ENCODE measurements around the gene SUN1. TPM values are rescaled to one million over a fixed set of nuclear protein-coding genes. Genes with fewer than 3 reads are reported as not detected.

Gene SUN1
- total and polyA plus RNA-seq, 4 donors: 24.8 to 162 (median 40.1) TPM

GRCh38 chr7:875476-876076, 43.3 kb downstream of the SUN1 start (continued):
- TF ChIP-seq RAD21 (IDR thresholded peaks at IDR 0.05) (no peak), HNF4G (IDR thresholded peaks at IDR 0.05) (no peak), FOXA2 (IDR thresholded peaks at IDR 0.05) (no peak), HNF4A (conservative IDR thresholded peaks at IDR 0.05) (no peak), NR2F2 (IDR thresholded peaks at IDR 0.05) (no peak), EGR1 (IDR thresholded peaks at IDR 0.05; ENCODE audit: low read depth in 2 of 2) (no peak)

DNA sequence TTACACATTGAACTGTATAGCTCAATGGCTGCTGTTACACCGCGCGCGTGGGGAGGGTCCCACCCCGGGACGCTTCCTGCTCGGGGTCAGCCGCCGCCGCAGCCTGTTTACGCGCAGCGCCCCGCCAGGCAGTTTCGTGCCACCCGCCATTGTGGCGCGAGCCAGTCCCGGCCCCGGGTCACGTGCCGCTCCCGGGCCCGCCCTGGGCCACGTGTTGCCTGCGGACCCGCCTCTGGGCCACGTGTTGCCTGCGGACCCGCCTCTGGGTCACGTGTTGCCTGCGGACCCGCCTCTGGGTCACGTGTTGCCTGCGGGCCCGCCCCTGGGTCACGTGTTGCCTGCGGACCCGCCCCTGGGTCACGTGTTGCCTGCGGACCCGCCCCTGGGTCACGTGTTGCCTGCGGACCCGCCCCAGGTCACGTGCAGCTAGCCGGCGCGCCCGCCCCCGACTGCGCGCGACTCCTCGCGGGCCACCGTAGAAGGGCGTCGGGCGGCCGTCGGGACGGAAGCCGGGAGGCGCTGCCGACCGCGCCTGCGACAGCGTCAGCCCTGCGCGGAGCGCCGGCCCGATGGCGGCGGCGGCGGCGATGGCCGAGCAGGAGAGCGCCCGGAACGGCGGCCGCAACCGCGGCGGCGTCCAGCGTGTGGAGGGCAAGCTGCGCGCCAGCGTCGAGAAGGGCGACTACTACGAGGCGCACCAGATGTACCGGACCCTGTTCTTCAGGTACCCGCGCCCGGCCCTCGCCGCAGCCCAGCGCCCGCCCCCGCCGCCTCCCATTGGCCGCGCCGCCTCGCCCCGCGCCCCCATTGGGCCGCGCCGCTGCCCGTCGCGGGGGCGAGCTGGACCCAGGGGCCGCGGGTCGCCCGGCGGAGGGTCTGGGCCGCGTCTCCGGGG, 44.0 kb downstream of the SUN1 start, which contains the start of gene GET4:
GET4 (plus strand) TSS at position 478 of the 895 bp plus-strand sequence; CDS start at position 570, 92 bp downstream.
- TF ChIP-seq EGR1 (IDR thresholded peaks at IDR 0.05; ENCODE audit: low read depth in 2 of 2) (peak; percentile 84 to 92), HNF4G (IDR thresholded peaks at IDR 0.05) (no peak), YY1 (IDR thresholded peaks at IDR 0.05) (peak; percentile 93), FOXA2 (IDR thresholded peaks at IDR 0.05) (no peak), SP1 (IDR thresholded peaks at IDR 0.05) (peak; percentile 38)
- TF ChIP-seq, protein P1, sequence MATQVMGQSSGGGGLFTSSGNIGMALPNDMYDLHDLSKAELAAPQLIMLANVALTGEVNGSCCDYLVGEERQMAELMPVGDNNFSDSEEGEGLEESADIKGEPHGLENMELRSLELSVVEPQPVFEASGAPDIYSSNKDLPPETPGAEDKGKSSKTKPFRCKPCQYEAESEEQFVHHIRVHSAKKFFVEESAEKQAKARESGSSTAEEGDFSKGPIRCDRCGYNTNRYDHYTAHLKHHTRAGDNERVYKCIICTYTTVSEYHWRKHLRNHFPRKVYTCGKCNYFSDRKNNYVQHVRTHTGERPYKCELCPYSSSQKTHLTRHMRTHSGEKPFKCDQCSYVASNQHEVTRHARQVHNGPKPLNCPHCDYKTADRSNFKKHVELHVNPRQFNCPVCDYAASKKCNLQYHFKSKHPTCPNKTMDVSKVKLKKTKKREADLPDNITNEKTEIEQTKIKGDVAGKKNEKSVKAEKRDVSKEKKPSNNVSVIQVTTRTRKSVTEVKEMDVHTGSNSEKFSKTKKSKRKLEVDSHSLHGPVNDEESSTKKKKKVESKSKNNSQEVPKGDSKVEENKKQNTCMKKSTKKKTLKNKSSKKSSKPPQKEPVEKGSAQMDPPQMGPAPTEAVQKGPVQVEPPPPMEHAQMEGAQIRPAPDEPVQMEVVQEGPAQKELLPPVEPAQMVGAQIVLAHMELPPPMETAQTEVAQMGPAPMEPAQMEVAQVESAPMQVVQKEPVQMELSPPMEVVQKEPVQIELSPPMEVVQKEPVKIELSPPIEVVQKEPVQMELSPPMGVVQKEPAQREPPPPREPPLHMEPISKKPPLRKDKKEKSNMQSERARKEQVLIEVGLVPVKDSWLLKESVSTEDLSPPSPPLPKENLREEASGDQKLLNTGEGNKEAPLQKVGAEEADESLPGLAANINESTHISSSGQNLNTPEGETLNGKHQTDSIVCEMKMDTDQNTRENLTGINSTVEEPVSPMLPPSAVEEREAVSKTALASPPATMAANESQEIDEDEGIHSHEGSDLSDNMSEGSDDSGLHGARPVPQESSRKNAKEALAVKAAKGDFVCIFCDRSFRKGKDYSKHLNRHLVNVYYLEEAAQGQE (IDR thresholded peaks at IDR 0.05): no peak
- Histone ChIP-seq H3K36me3 (ENCODE audit: control insufficient read depth in 4 of 4, insufficient read depth in 3 of 4, low read depth in 1 of 4, low read length in 3 of 4) (peaks cover 0 to 12% (median 0%) of the 10 kb centered on the region in 4 donors), H3K27me3 (ENCODE audit: control insufficient read depth in 4 of 4, insufficient read depth in 4 of 4, low read length in 3 of 4) (no peaks in the 10 kb centered on the region), H3K27ac (ENCODE audit: low read depth in 1 of 2, low read length in 2 of 2) (peak within 1 kb of the TSS; percentile 71 to 96), H3K4me3 (ENCODE audit: low read depth in 1 of 3, low read length in 3 of 3) (peak within 1 kb of the TSS; percentile 67 to 93 (median 76)), H3K9ac (ENCODE audit: low read depth in 1 of 2, low read length in 2 of 2) (peak within 1 kb of the TSS; percentile 48 to 50), H3K4me1 (ENCODE audit: control insufficient read depth in 4 of 4, insufficient read depth in 4 of 4, low read length in 3 of 4) (peaks cover 11 to 42% (median 26%) of the 10 kb centered on the region in 4 donors), H3K9me3 (ENCODE audit: control insufficient read depth in 4 of 4, low read length in 3 of 4) (no peaks in the 10 kb centered on the region)
- under 1% methylated on average over 129 of the region's 129 CpGs for WGBS
- peak; percentile 94 for DNase-seq (ENCODE audit: low spot score)

- no peaks in the 10 kb centered on the region for H3K9me3 ChIP-seq (ENCODE audit: control insufficient read depth in 4 of 4, low read length in 3 of 4)
- no peaks in the 10 kb centered on the region for H3K27me3 ChIP-seq (ENCODE audit: control insufficient read depth in 4 of 4, insufficient read depth in 4 of 4, low read length in 3 of 4)
Observed at GRCh38 chr7:876972-877311, 44.7 kb downstream of the SUN1 start.

More at GRCh38 chr7:876972-877311, 44.7 kb downstream of the SUN1 start:
- TF ChIP-seq YY1 (IDR thresholded peaks at IDR 0.05) (no peak), EGR1 (IDR thresholded peaks at IDR 0.05; ENCODE audit: low read depth in 2 of 2) (no peak), HNF4G (IDR thresholded peaks at IDR 0.05) (no peak), JUND (IDR thresholded peaks at IDR 0.05) (no peak), HNF4A (conservative IDR thresholded peaks at IDR 0.05) (no peak), NR2F2 (IDR thresholded peaks at IDR 0.05) (no peak), FOXA1 (IDR thresholded peaks at IDR 0.05) (no peak), MAX (IDR thresholded peaks at IDR 0.05) (no peak)
- TF ChIP-seq, protein P1 (IDR thresholded peaks at IDR 0.05): no peak
- DNase-seq (ENCODE audit: low spot score): no peak
- peaks cover 0 to 7% (median 0%) of the 10 kb centered on the region in 4 donors for H3K36me3 ChIP-seq (ENCODE audit: control insufficient read depth in 4 of 4, insufficient read depth in 3 of 4, low read depth in 1 of 4, low read length in 3 of 4)
- under 1% methylated on average over 26 of the region's 26 CpGs for WGBS
- H3K9ac ChIP-seq (ENCODE audit: low read depth in 1 of 2, low read length in 2 of 2): peak overlapping the region; percentile 21 to 50
- H3K4me1 ChIP-seq (ENCODE audit: control insufficient read depth in 4 of 4, insufficient read depth in 4 of 4, low read length in 3 of 4): peaks cover 11 to 48% (median 28%) of the 10 kb centered on the region in 4 donors
- peak overlapping the region; percentile 67 to 93 (median 76) for H3K4me3 ChIP-seq (ENCODE audit: low read depth in 1 of 3, low read length in 3 of 3)
- H3K27ac ChIP-seq (ENCODE audit: low read depth in 1 of 2, low read length in 2 of 2): peak overlapping the region; percentile 58 to 96
